HepG2 (cell line): Measurements from ENCODE around the gene TMBIM1. TPM values are rescaled to one million over a fixed set of nuclear protein-coding genes. Genes with fewer than 3 reads are reported as not detected.

Experiments
- ATAD3A ChIP-seq: sonication (generic); formaldehyde crosslinking; IDR thresholded peaks from 2 replicates; pipeline ENCODE4 v1.4.0; 2020; ENCODE audit warnings: missing genetic modification reagents
- ATF3 ChIP-seq: sonication (generic); formaldehyde crosslinking; IDR thresholded peaks from 2 replicates; pipeline ENCODE4 v1.4.0; 2020; ENCODE audit warnings: missing genetic modification reagents
- BRD4 ChIP-seq: sonication (generic); formaldehyde crosslinking; IDR thresholded peaks from 2 replicates; pipeline ENCODE4 v1.4.0; 2020; ENCODE audit warnings: missing genetic modification reagents
- CEBPG ChIP-seq: IDR thresholded peaks from 2 replicates; pipeline ENCODE4 v1.6.1; 2016
- CHD2 ChIP-seq: IDR thresholded peaks from 2 replicates; pipeline ENCODE4 v1.6.1; 2011; ENCODE audit warnings: low read depth, low read length, improper control_type of control experiment
- DRAP1 ChIP-seq: IDR thresholded peaks from 2 replicates; pipeline ENCODE4 v1.6.1; 2016; ENCODE audit warnings: missing genetic modification reagents, missing compliant biosample characterization
- FLYWCH1 ChIP-seq: sonication (generic); formaldehyde crosslinking; IDR thresholded peaks from 2 replicates; pipeline ENCODE4 v1.8.1; 2023; ENCODE audit warnings: mild to moderate bottlenecking, missing genetic modification reagents
- HNRNPL ChIP-seq: fragments of 200-400 bp; formaldehyde crosslinking; IDR thresholded peaks from 2 replicates; pipeline ENCODE4 v1.6.1; 2017; ENCODE audit warnings: mild to moderate bottlenecking, low read depth, low read length
- ISX ChIP-seq: sonication (generic); formaldehyde crosslinking; conservative IDR thresholded peaks from 2 replicates; pipeline ENCODE4 v1.5.0; 2020; ENCODE audit warnings: missing genetic modification reagents
- KAT8 ChIP-seq: IDR thresholded peaks from 2 replicates; pipeline ENCODE4 v1.6.1; 2016; ENCODE audit warnings: missing genetic modification reagents, missing compliant biosample characterization
- PAF1 ChIP-seq: IDR thresholded peaks from 2 replicates; pipeline ENCODE4 v1.6.1; 2016; ENCODE audit warnings: missing genetic modification reagents, missing compliant biosample characterization
- PBX2 ChIP-seq: IDR thresholded peaks from 2 replicates; pipeline ENCODE4 v1.6.1; 2016; ENCODE audit warnings: control low read depth
- PLRG1 ChIP-seq: fragments of 450-650 bp; conservative IDR thresholded peaks from 2 replicates; pipeline ENCODE4 v1.6.1; 2016
- PLSCR1 ChIP-seq: sonication (generic); formaldehyde crosslinking; IDR thresholded peaks from 2 replicates; pipeline ENCODE4 v1.5.0; 2020; ENCODE audit warnings: missing genetic modification reagents, mild to moderate bottlenecking, borderline replicate concordance
- SMYD3 ChIP-seq: sonication (generic); formaldehyde crosslinking; IDR thresholded peaks from 2 replicates; pipeline ENCODE4 v1.8.1; 2023; ENCODE audit warnings: mild to moderate bottlenecking, missing genetic modification reagents
- SP5 ChIP-seq: IDR thresholded peaks from 2 replicates; pipeline ENCODE4 v1.6.1; 2016; ENCODE audit warnings: low read depth, borderline replicate concordance
- SRF ChIP-seq: IDR thresholded peaks from 2 replicates; pipeline ENCODE4 v1.6.1; 2011; ENCODE audit warnings: mild to moderate bottlenecking, low read depth, low read length, moderate library complexity
- TGIF2 ChIP-seq: IDR thresholded peaks from 2 replicates; pipeline ENCODE4 v1.6.1; 2016; ENCODE audit warnings: control low read depth, missing compliant biosample characterization
- ZNF367 ChIP-seq: sonication (generic); formaldehyde crosslinking; IDR thresholded peaks from 2 replicates; pipeline ENCODE4 v1.4.0; 2020; ENCODE audit warnings: missing genetic modification reagents, borderline replicate concordance
- ZNF446 ChIP-seq: sonication (generic); formaldehyde crosslinking; IDR thresholded peaks from 2 replicates; pipeline ENCODE4 v1.5.0; 2020; ENCODE audit warnings: mild to moderate bottlenecking, missing genetic modification reagents
- ZNF567 ChIP-seq: sonication (generic); formaldehyde crosslinking; IDR thresholded peaks from 2 replicates; pipeline ENCODE4 v1.8.1; 2023; ENCODE audit warnings: mild to moderate bottlenecking, missing genetic modification reagents, borderline replicate concordance
- ZNF576 ChIP-seq: sonication (generic); formaldehyde crosslinking; IDR thresholded peaks from 2 replicates; pipeline ENCODE4 v1.4.0; 2020; ENCODE audit warnings: mild to moderate bottlenecking, missing genetic modification reagents
- ZNF597 ChIP-seq: sonication (generic); formaldehyde crosslinking; IDR thresholded peaks from 2 replicates; pipeline ENCODE4 v1.5.0; 2020; ENCODE audit warnings: missing genetic modification reagents
- ZNF749 ChIP-seq: sonication (generic); formaldehyde crosslinking; IDR thresholded peaks from 2 replicates; pipeline ENCODE4 v1.8.0; 2022; ENCODE audit warnings: mild to moderate bottlenecking, missing genetic modification reagents, moderate library complexity, borderline replicate concordance
- ZNF766 ChIP-seq: sonication (generic); formaldehyde crosslinking; IDR thresholded peaks from 2 replicates; pipeline ENCODE4 v1.5.0; 2020; ENCODE audit warnings: missing genetic modification reagents, borderline replicate concordance
- ZNF781 ChIP-seq: sonication (generic); formaldehyde crosslinking; IDR thresholded peaks from 2 replicates; pipeline ENCODE4 v1.5.1; 2020; ENCODE audit warnings: borderline replicate concordance, mild to moderate bottlenecking, missing genetic modification reagents; ENCODE audit errors: not compliant biosample characterization
- polyA plus RNA-seq, 8 experiments: library from polyadenylated mRNA; depleted of rRNA in 3 of 8; stranded (reverse) in 7 of 8; unstranded in 1 of 8; fragments of >200 nt; fragmentation: Illumina TruSeq in 4 of 8; extraction: Trizol in 4 of 8; gene quantifications; 2 replicates each; pipeline versions ENCODE4 v1.2.1 to v1.2.3, GENCODE V29; 2011 to 2016; ENCODE audit warnings: low read depth in 4 of 8, missing spikeins in 1 of 8, mixed read lengths in 1 of 8; ENCODE audit not compliant: insufficient read depth in 1 of 8
- total RNA-seq, 5 experiments: library from RNA; depleted of rRNA; stranded (reverse); fragments of >200 nt; fragmentation: Illumina TruSeq; extraction: Trizol; gene quantifications; 2 replicates each; pipeline ENCODE4 v1.2.3, GENCODE V29; 2016; ENCODE audit warnings: low read depth in 1 of 5

Gene TMBIM1
- total and polyA plus RNA-seq, 2 of the 13 experiments (the other 11 are each of a cell fraction or from before 2014, with no cell fraction given) = 127 to 139 TPM

GRCh38 chr2:218286570-218287459 lies 5.5 kb downstream of the TMBIM1 start (continued):
- peak; percentile 80 for TF ChIP-seq PBX2
- TF ChIP-seq PAF1 (CRISPR knock-in tag) = no peak
- TF ChIP-seq PLSCR1 = no peak
- no peak for TF ChIP-seq ATAD3A
- no peak for TF ChIP-seq ZNF446 (CRISPR knock-in tag)
- TF ChIP-seq KAT8 (CRISPR knock-in tag) = peak; percentile 48; the same call in 1 of the 2 replicates
- TF ChIP-seq BRD4 (CRISPR knock-in tag) = no peak
- TF ChIP-seq FLYWCH1 (CRISPR knock-in tag) = no peak
- TF ChIP-seq ISX (CRISPR knock-in tag) = no peak
- no peak for TF ChIP-seq PLRG1
- TF ChIP-seq ZNF576 (CRISPR knock-in tag) = no peak
- TF ChIP-seq ZNF597 (CRISPR knock-in tag) = no peak
- no peak for TF ChIP-seq ZNF749
- peak; percentile 61 for TF ChIP-seq TGIF2 (CRISPR knock-in tag)
- TF ChIP-seq ZNF367 (CRISPR knock-in tag) = no peak
- no peak for TF ChIP-seq ZNF766 (CRISPR knock-in tag)
- TF ChIP-seq ATF3 = peak; percentile 64; the same call in 1 of the 2 replicates
- no peak for TF ChIP-seq HNRNPL
- TF ChIP-seq ZNF781 (CRISPR knock-in tag) = no peak
- 0 out of 2 replicates have a peak, but pooled peaks have one; percentile 5 for TF ChIP-seq CEBPG (CRISPR knock-in tag)
- TF ChIP-seq DRAP1 (CRISPR knock-in tag) = 0 out of 2 replicates have a peak, but pooled peaks have one; percentile 32
- 0 out of 2 replicates have a peak, but pooled peaks have one; percentile 59 for TF ChIP-seq ZNF567 (CRISPR knock-in tag)
- no peak for TF ChIP-seq SRF
- peak; percentile 88 for TF ChIP-seq SP5 (CRISPR knock-in tag)
- no peak for TF ChIP-seq SMYD3 (CRISPR knock-in tag)
- TF ChIP-seq CHD2 = no peak
